Measurements from ENCODE around the gene RXRA. TPM values are rescaled to one million over a fixed set of nuclear protein-coding genes. Genes with fewer than 3 reads are reported as not detected.

RXRA gene
- total RNA-seq, 1 experiment from 2014 or later = 31.6 TPM

DNA sequence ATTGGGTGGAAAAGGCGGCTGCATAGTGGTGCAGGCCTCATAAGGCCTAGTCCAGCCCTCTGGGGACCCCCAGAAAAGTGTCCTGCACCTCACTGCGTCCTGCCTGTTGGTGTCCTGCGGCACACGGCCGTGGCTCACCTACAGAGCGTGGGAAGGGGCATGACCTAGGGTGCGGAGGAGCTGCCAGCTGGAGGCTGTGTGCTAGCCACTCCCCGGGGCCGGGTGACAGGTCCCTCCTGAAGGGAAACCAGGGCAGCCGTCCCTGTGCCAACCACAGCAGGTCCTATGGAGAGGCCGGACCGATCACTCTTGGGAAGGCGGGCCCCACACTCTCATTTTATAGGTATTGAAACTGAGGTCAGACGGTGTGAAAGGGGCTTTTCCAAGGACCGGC is 150.7 kb downstream of the RXRA start:
- Histone ChIP-seq H3K9me3 (ENCODE audit: control insufficient read depth, insufficient read depth, low read depth, low read length) (no peaks in the 10 kb centered on the region), H3K27ac (ENCODE audit: low read length) (no peak overlapping the region), H3K27me3 (ENCODE audit: control insufficient read depth, insufficient read depth, low read length) (no peaks in the 10 kb centered on the region), H3K36me3 (ENCODE audit: control insufficient read depth, insufficient read depth, low read length) (no peaks in the 10 kb centered on the region), H3K4me3 (ENCODE audit: low read depth in 2 of 2, low read length in 2 of 2) (no peak overlapping the region), H3K4me1 (ENCODE audit: control insufficient read depth, insufficient read depth, low read length) (no peaks in the 10 kb centered on the region)
- ATAC-seq (no peak), DNase-seq (ENCODE audit: low read depth, low spot score) (no peak)
- no TSS peak for BruUV-seq (replicated peaks)
- in situ Hi-C loops (cut with HindIII; ENCODE audit: low pct_unique_long_range_greater_than_20kb, low sequenced_read_pairs) = no loop called here
- CTCF ChIA-PET = no interaction called here
- TF ChIP-seq, protein P1, sequence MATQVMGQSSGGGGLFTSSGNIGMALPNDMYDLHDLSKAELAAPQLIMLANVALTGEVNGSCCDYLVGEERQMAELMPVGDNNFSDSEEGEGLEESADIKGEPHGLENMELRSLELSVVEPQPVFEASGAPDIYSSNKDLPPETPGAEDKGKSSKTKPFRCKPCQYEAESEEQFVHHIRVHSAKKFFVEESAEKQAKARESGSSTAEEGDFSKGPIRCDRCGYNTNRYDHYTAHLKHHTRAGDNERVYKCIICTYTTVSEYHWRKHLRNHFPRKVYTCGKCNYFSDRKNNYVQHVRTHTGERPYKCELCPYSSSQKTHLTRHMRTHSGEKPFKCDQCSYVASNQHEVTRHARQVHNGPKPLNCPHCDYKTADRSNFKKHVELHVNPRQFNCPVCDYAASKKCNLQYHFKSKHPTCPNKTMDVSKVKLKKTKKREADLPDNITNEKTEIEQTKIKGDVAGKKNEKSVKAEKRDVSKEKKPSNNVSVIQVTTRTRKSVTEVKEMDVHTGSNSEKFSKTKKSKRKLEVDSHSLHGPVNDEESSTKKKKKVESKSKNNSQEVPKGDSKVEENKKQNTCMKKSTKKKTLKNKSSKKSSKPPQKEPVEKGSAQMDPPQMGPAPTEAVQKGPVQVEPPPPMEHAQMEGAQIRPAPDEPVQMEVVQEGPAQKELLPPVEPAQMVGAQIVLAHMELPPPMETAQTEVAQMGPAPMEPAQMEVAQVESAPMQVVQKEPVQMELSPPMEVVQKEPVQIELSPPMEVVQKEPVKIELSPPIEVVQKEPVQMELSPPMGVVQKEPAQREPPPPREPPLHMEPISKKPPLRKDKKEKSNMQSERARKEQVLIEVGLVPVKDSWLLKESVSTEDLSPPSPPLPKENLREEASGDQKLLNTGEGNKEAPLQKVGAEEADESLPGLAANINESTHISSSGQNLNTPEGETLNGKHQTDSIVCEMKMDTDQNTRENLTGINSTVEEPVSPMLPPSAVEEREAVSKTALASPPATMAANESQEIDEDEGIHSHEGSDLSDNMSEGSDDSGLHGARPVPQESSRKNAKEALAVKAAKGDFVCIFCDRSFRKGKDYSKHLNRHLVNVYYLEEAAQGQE (IDR thresholded peaks at IDR 0.05; ENCODE audit: insufficient read depth in 1 of 2, low read depth in 2 of 2, low read length in 1 of 2) = no peak
- TF ChIP-seq POLR2AphosphoS5 (IDR thresholded peaks at IDR 0.05; ENCODE audit: low read depth, low read length) = no peak
- no peak for TF ChIP-seq SIN3A (IDR thresholded peaks at IDR 0.05; ENCODE audit: borderline replicate concordance, insufficient read depth, low read depth, low read length)
- TF ChIP-seq, protein P2, sequence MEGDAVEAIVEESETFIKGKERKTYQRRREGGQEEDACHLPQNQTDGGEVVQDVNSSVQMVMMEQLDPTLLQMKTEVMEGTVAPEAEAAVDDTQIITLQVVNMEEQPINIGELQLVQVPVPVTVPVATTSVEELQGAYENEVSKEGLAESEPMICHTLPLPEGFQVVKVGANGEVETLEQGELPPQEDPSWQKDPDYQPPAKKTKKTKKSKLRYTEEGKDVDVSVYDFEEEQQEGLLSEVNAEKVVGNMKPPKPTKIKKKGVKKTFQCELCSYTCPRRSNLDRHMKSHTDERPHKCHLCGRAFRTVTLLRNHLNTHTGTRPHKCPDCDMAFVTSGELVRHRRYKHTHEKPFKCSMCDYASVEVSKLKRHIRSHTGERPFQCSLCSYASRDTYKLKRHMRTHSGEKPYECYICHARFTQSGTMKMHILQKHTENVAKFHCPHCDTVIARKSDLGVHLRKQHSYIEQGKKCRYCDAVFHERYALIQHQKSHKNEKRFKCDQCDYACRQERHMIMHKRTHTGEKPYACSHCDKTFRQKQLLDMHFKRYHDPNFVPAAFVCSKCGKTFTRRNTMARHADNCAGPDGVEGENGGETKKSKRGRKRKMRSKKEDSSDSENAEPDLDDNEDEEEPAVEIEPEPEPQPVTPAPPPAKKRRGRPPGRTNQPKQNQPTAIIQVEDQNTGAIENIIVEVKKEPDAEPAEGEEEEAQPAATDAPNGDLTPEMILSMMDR (IDR thresholded peaks at IDR 0.05) = no peak
- no peak for TF ChIP-seq TCF7L2 (IDR thresholded peaks at IDR 0.05; ENCODE audit: low read depth, low read length)
- intact Hi-C loops (cut with micrococcal nuclease; ENCODE audit: unreplicated experiment) = no loop called here
- POLR2A ChIA-PET = no interaction called here

DNA sequence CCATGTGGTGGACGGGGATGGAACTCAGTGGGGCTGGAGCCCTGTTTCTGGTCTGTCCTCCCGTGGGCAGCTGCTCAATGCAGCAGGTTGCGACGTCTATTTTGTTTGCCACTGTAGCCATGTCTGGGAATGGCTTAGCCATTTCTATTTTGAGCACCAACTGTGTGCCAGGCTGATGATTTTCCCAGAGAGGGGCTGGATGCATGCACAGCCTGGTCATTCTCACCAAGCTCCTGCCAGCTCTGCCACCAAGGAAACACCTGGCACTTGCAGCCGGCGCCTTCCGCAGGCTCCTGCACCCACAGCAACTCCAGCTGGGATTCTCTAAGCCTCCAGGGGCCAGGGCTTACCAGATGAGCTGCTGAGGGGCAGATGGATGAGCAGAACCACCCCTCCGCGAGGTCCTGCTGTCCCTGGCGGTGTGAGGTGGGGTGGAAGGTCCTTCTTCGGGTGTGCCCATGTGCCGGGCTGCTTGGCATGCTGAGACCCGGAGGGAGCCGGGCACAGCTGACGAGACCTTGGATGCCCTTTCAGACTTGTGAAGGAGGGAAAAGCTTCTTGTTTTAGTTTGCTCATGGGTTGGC is 151.2 kb downstream of the RXRA start:
- no TSS peak for BruUV-seq (replicated peaks)
- TF ChIP-seq POLR2AphosphoS5 (IDR thresholded peaks at IDR 0.05; ENCODE audit: low read depth, low read length) = no peak
- TF ChIP-seq, protein P1 (IDR thresholded peaks at IDR 0.05; ENCODE audit: insufficient read depth in 1 of 2, low read depth in 2 of 2, low read length in 1 of 2) = no peak
- H3K27ac ChIP-seq (ENCODE audit: low read length) = no peak overlapping the region
- ATAC-seq (no peak), DNase-seq (ENCODE audit: low read depth, low spot score) (no peak)
- H3K4me1 ChIP-seq (ENCODE audit: control insufficient read depth, insufficient read depth, low read length) = no peaks in the 10 kb centered on the region
- intact Hi-C loops (cut with micrococcal nuclease; ENCODE audit: unreplicated experiment) (no loop called here), in situ Hi-C loops (cut with HindIII; ENCODE audit: low pct_unique_long_range_greater_than_20kb, low sequenced_read_pairs) (no loop called here)
- CTCF ChIA-PET = no interaction called here
- H3K9me3 ChIP-seq (ENCODE audit: control insufficient read depth, insufficient read depth, low read depth, low read length) = no peaks in the 10 kb centered on the region
- H3K27me3 ChIP-seq (ENCODE audit: control insufficient read depth, insufficient read depth, low read length) = no peaks in the 10 kb centered on the region
- POLR2A ChIA-PET = no interaction called here
- H3K36me3 ChIP-seq (ENCODE audit: control insufficient read depth, insufficient read depth, low read length) = no peaks in the 10 kb centered on the region
- H3K4me3 ChIP-seq (ENCODE audit: low read depth in 2 of 2, low read length in 2 of 2) = no peak overlapping the region

Data from Panc1 (cell line).